Esophagus squamous epithelium (tissue), 4 donors: ENCODE data around the gene RASGRF2.

Source experiments
- CTCF ChIP-seq, 6 experiments: fragments of 450-650 bp in 4 of 6; fragments of 200-600 bp in 2 of 6; sonication (generic) in 2 of 6; IDR thresholded peaks; one replicate each; pipeline ENCODE4 v1.5.1; 2016 to 2019; ENCODE audit warnings: antibody characterized with exemption in 6 of 6, mild to moderate bottlenecking in 4 of 6, moderate library complexity in 4 of 6
- POLR2A ChIP-seq, 4 donors: fragments of 450-650 bp; IDR thresholded peaks; one replicate each; pipeline ENCODE4 v1.6.1; 2017; ENCODE audit warnings: antibody characterized with exemption in 4 of 4, mild to moderate bottlenecking in 4 of 4, moderate library complexity in 3 of 4

DNA sequence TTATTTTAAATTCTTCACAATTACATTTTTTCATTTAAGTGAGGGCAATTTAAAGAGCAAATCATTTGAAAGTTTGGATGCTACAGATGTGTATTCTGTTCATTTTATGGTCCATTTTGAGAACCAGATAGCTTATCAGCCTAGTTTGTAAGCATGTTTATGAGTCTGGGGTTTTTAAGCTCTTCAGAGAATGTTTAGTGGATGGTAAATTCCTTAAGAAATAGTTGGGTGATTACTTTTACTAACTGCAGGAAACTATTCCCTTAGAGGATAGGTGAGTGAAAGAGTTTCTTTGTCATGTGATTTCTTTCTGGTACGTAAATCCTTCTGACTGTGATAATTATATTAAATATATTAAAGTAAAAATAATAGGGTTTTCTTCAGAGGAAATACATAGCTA is 17.6 kb downstream of the RASGRF2 start:
- TF ChIP-seq CTCF (IDR thresholded peaks at IDR 0.05) (no peak), POLR2A (IDR thresholded peaks at IDR 0.05) (no peak)
